Uterus (tissue), 2 donors: Measurements from ENCODE around the gene EIPR1.

Source experiments
- POLR2A ChIP-seq, 2 donors: fragments of 450-650 bp; IDR thresholded peaks; one replicate each; pipeline ENCODE4 v1.6.1; 2016; ENCODE audit warnings: antibody characterized with exemption in 2 of 2, mild to moderate bottlenecking in 1 of 2, moderate library complexity in 1 of 2
- TF ChIP-seq, protein P1 (sequence below), 4 experiments: fragments of 200-600 bp in 2 of 4; fragments of 450-650 bp in 2 of 4; sonication (generic) in 2 of 4; IDR thresholded peaks; one replicate each; pipeline ENCODE4 v1.5.1; 2016 to 2019; ENCODE audit warnings: antibody characterized with exemption in 4 of 4, mild to moderate bottlenecking in 2 of 4, moderate library complexity in 1 of 4

DNA sequence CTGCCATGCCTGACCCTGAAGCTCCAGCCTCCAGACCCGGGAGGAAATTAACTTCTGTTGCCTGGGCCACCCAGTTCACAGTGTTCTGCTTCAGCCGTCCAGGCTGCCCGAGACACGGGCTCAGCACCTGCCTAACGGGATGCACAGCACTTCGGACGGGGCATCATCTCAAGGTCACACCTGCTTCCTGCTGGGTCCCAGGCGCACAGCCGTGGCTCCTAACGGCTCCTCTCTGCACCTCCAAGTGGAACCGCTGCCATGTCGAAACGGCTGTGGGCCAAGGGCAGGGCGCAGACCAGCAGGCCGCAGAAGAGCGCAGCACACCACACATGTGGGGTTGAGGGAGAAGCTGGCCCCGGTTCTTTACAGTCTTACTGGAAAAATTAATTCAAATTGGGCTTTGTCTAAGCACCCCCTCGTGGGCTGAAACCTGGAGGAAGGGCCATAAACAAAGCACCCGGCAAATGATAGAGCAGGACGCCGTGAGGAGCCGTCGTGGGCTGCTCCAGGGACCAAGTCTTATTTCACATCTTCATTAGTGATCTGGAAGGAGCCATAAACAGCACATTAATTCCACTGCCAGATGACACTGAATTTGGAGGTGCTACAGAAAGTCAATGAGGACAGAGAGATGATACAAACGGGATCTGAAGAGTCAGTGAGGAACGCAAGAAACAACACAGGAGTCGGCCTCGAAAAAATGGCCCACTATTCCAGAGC lies 59.6 kb downstream of the EIPR1 start:
- TF ChIP-seq, protein P1, sequence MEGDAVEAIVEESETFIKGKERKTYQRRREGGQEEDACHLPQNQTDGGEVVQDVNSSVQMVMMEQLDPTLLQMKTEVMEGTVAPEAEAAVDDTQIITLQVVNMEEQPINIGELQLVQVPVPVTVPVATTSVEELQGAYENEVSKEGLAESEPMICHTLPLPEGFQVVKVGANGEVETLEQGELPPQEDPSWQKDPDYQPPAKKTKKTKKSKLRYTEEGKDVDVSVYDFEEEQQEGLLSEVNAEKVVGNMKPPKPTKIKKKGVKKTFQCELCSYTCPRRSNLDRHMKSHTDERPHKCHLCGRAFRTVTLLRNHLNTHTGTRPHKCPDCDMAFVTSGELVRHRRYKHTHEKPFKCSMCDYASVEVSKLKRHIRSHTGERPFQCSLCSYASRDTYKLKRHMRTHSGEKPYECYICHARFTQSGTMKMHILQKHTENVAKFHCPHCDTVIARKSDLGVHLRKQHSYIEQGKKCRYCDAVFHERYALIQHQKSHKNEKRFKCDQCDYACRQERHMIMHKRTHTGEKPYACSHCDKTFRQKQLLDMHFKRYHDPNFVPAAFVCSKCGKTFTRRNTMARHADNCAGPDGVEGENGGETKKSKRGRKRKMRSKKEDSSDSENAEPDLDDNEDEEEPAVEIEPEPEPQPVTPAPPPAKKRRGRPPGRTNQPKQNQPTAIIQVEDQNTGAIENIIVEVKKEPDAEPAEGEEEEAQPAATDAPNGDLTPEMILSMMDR (IDR thresholded peaks at IDR 0.05) = no peak
- TF ChIP-seq POLR2A (IDR thresholded peaks at IDR 0.05) = no peak
